Measurements from ENCODE around the gene SYT5. TPM values are rescaled to one million over a fixed set of nuclear protein-coding genes. Genes with fewer than 3 reads are reported as not detected.
A peak's percentile ranks its signal among the peaks of the same experiment; 100 is the strongest.

SYT5 gene
- total and polyA plus RNA-seq, 2 of the 8 experiments (the other 6 are each of a cell fraction or from before 2014, with no cell fraction given): 0.35 to 0.67 TPM

- Histone ChIP-seq H3K79me1 (ENCODE audit: low read depth, low read length) (no peaks in the 10 kb centered on the region; the same call in 1 of the 2 replicates), H3K23ac (ENCODE audit: insufficient read length) (no peak within 1 kb of the TSS), H2BK20ac (ENCODE audit: low read length) (peak within 1 kb of the TSS; percentile 80), H3K27ac (ENCODE audit: low read depth, low read length) (no peak within 1 kb of the TSS), H4K20me1 (replicated peaks in 1 of 2; ENCODE audit: control insufficient read depth in 1 of 2, insufficient read depth in 2 of 2, low read length in 2 of 2) (no peaks in the 10 kb centered on the region), H4K8ac (ENCODE audit: extremely low read depth, insufficient read depth, low read length) (no peak within 1 kb of the TSS), H3K36me3 (ENCODE audit: control insufficient read depth in 2 of 4, insufficient read depth in 4 of 4, low read length in 3 of 4) (peaks cover 0 to 8% (median 3%) of the 10 kb centered on the region in 4 experiments; a peak in 2 of 8 replicates), H2BK5ac (ENCODE audit: low read depth, low read length) (peak within 1 kb of the TSS; percentile 71), H3K56ac (replicated peaks; ENCODE audit: insufficient read length, low read depth, low read length) (no peak within 1 kb of the TSS), H3K4ac (replicated peaks; ENCODE audit: insufficient read length, low read depth, low read length) (peak within 1 kb of the TSS; percentile 60), H3K14ac (ENCODE audit: insufficient read length) (no peak within 1 kb of the TSS), H2BK12ac (ENCODE audit: low read depth, low read length) (peak within 1 kb of the TSS; percentile 80; the same call in 1 of the 2 replicates), H3K18ac (ENCODE audit: extremely low read depth, low read length) (peak within 1 kb of the TSS; percentile 87), H3K4me3 (ENCODE audit: extremely low read depth in 1 of 4, insufficient read depth in 2 of 4, low read depth in 3 of 4, low read length in 4 of 4) (peak within 1 kb of the TSS; percentile 17 to 83 (median 24); a peak in 6 of 8 replicates), H3K9ac (replicated peaks in 1 of 4; ENCODE audit: extremely low read depth in 1 of 4, low read depth in 3 of 4, low read length in 3 of 4) (no peak within 1 kb of the TSS; a peak in 1 of 7 replicates), H2AK5ac (ENCODE audit: low read depth, low read length) (peak within 1 kb of the TSS; percentile 26; the same call in 1 of the 2 replicates), H4K5ac (ENCODE audit: insufficient read length, low read depth, low read length) (no peak within 1 kb of the TSS), H3K4me1 (replicated peaks in 1 of 4; ENCODE audit: control insufficient read depth in 3 of 4, insufficient read depth in 4 of 4, low read length in 3 of 4) (peaks cover 6 to 24% (median 13%) of the 10 kb centered on the region in 4 experiments), H3K27me3 (replicated peaks in 1 of 4; ENCODE audit: control insufficient read depth in 3 of 4, extremely low read depth in 1 of 4, insufficient read depth in 3 of 4, low read length in 3 of 4) (no peaks in the 10 kb centered on the region), H3K79me2 (ENCODE audit: control insufficient read depth in 1 of 2, insufficient read depth in 2 of 2, low read length in 2 of 2) (no peaks in the 10 kb centered on the region), H3K9me3 (ENCODE audit: insufficient read depth in 2 of 2, low read depth in 1 of 2, low read length in 1 of 2) (peaks cover 0 to 4% of the 10 kb centered on the region in 2 experiments; a peak in 1 of 4 replicates), H4K91ac (replicated peaks; ENCODE audit: insufficient read length, low read length) (peak within 1 kb of the TSS; percentile 51), H2BK15ac (ENCODE audit: low read length) (0 out of 2 replicates have a peak within 1 kb of the TSS, but pooled peaks have one; percentile 16), H2BK120ac (replicated peaks; ENCODE audit: low read depth, low read length) (peak within 1 kb of the TSS; percentile 66), H3K4me2 (ENCODE audit: insufficient read depth in 1 of 2, low read depth in 2 of 2, low read length in 2 of 2) (peak within 1 kb of the TSS; percentile 58 to 70), H3K23me2 (ENCODE audit: low read depth, low read length) (peaks cover 7% of the 10 kb centered on the region; the same call in 1 of the 2 replicates), H2AFZ (ENCODE audit: low read length) (no peak within 1 kb of the TSS)
- FAIRE-seq: no peak
- TF ChIP-seq RAD21 (IDR thresholded peaks at IDR 0.05 in 1 of 2, conservative IDR thresholded peaks at IDR 0.05 in 1 of 2; ENCODE audit: low read depth in 2 of 2, low read length in 2 of 2) (no peak), MAX (IDR thresholded peaks at IDR 0.05) (no peak), TBP (IDR thresholded peaks at IDR 0.05; ENCODE audit: low read depth, low read length) (peak; percentile 25; the same call in 1 of the 2 replicates)
- CTCF ChIA-PET (ENCODE audit: partially characterized antibody): interaction anchor here (0.9 to 1.3 kb wide), 3 partner anchors 11 to 17 kb away, joined by 4 to 6 read pairs (median 4); no protein-coding TSS in a partner anchor
- POLR2A ChIA-PET (ENCODE audit: partially characterized antibody): interaction anchor here (0.6 to 1.2 kb wide), 5 partner anchors 8 to 138 kb away, joined by 3 to 7 read pairs (median 3); partner anchors contain the start of genes DNAAF3 and TNNI3
- 22% methylated on average over 14 of the region's 18 CpGs; no CpG with 5 or more reads in 1 of the 2 experiments for WGBS, 2 experiments (ENCODE audit: extremely low coverage in 1 of 2, insufficient coverage in 1 of 2, insufficient read length in 1 of 2, insufficient replicate concordance in 2 of 2, low coverage in 1 of 2, low lambda C conversion rate in 2 of 2, missing lambda C conversion rate in 1 of 2)
- no peak for DNase-seq (ENCODE audit: low read depth in 1 of 2, low spot score in 2 of 2)
Observed at GRCh38 chr19:55149078-55150003, 30.7 kb downstream of the SYT5 start, which contains the start of gene TNNT1. TSS of gene TNNT1 (minus strand) at chr19:55149206. CDS start at chr19:55147157, 2,049 bp downstream.

All from H1 (cell line).